GM19395 (cell line): ENCODE measurements around the gene AGAP1.
"Not testable (repeated sequence)": the region's sequence is repeated elsewhere in the genome, so short reads cannot be mapped to it uniquely, and the experiment has no call there.

Experiments used
- ATAC-seq: cut with Tn5 transposase; IDR thresholded peaks from one replicate; pipeline ENCODE4 v1.9.1; 2021; ENCODE audit warnings: mild to moderate bottlenecking, moderate library complexity; ENCODE audit not compliant: unreplicated experiment

Gene AGAP1

GRCh38 chr2:235584638-235585007, 90.8 kb downstream of the AGAP1 start:
- no peak for ATAC-seq

DNA sequence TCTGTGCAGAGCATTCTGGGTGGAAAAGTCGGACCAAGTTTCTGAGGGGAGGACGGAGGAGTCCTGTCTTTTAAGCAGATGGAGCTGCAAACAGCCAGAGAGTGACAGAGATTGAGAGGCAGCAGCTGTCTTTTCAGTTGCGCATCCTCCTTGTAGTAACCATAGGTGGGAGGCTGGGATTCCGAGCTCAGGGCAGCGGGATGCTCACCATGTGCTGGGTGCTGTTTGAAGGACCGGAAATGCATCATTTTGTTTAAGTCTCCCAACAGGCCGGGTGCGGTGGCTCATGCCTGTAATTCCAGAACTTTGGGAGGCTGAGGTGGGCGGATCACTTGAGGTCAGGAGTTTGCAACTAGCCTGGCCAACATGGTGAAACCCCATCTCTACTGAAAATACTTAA, 93.4 kb downstream of the AGAP1 start:
- no peak for ATAC-seq

GRCh38 chr2:235588750-235589149, 94.9 kb downstream of the AGAP1 start:
- ATAC-seq = no peak

- no peak for ATAC-seq
Observed at GRCh38 chr2:235591231-235591730, 97.4 kb downstream of the AGAP1 start.

DNA sequence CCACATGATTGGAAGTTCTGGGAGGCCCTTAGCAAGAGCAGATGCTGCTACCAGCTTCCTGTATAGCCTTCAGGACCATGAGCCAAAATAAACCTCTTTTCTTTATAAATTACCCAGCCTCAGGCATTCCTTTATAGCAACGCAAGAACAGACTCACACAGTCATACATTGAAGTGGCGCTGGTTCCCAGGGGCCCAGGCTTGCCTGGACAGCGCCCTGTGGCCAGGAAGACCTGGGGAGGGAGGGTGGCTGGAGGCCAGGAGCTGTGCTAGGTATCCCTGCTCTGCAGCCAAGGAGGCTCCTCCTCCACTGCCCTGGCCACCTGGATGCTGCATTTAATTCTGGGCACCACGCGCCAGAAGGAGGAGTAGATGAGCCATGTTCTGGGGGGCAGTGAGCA, 98.1 kb downstream of the AGAP1 start:
- ATAC-seq = no peak

DNA sequence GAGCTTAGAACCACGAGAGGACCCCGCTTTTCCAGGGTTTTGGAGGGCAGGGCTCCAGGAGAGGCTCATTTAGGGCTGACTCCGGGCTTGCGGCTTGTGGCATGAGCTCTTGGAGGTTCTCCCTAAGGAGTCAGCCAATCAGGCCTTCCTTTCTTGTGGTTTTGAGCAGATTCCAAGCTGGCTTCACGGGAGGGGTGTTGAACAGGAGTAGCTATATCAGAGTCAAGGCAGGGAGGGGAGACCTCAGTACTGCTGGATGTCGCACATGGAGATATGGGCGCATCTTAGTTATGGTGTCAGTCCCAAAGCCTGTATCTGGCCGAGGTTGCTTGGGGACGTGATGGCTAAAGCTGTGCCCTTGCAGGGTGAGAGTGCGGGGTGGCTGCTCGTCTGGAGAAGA, 98.6 kb downstream of the AGAP1 start:
- no peak for ATAC-seq

DNA sequence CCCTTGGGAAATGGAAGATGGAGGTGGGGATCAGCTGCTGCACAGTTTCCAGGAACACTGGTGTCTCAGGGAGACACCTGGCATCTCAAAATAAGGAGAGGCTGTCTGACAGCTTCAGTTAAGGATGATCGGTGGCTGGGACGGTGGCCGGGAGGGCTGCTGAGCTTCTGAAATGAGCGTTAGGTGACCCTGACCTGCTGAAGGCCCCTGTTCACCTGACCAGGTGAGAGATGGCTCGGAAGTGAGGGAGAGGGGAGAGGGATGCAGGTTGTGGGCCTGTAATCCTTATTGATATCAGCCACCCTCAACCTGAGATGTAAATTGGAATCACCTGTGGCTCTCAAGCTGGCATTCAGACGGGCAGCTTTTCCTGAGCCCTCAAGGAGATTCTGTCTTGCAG, 99.0 kb downstream of the AGAP1 start:
- no peak for ATAC-seq

- no peak for ATAC-seq
Observed at GRCh38 chr2:235594041-235594440, 100.2 kb downstream of the AGAP1 start.

GRCh38 chr2:235594964-235595363, 101.1 kb downstream of the AGAP1 start:
- no peak for ATAC-seq

GRCh38 chr2:235595422-235596010, 101.7 kb downstream of the AGAP1 start:
- ATAC-seq = no peak

DNA sequence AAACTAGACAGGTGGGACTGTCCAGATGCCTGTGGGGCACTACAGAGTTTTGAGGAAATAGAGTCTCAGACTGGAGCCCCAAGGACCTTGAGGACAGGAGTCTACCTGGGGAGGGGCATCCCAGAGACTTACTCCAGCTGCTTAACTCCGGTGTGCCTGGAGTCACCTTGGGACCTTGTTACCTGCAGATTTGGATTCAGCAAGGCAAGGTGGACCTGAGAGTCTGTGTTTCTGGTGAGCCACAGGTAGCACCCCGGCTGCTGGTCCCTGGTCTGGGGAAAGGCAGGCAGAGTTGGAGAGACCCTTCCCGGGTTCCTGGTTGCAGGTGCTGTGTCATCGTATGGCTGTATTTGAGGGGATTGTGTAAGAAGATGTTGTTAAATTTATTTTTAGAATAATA, 102.4 kb downstream of the AGAP1 start:
- no peak for ATAC-seq

DNA sequence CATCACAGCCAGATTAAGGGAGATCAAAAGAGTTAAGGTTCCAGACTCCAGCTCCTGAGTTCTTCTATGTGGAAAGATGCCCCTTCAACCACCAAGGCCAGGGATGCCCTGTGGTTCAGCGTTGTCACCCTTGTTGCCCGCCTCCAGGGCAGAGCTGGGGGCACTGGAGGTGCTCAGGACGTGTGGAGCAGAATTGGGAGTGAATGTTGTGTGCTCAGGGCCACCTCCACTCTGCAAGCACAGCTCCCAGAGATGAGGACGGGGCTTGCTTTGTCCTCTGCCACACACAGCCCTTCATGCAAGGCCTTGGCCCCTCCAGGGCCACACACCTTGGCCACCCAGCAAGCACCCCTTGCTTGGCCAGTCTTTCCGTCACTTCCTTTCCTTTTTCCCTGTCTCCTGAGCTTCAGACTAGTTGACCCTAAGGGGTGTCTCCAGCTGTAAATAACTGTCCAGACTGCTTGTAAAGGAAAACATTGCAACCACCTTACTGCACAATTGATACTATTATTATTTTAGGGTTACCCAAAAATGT, 103.3 kb downstream of the AGAP1 start:
- no peak for ATAC-seq

DNA sequence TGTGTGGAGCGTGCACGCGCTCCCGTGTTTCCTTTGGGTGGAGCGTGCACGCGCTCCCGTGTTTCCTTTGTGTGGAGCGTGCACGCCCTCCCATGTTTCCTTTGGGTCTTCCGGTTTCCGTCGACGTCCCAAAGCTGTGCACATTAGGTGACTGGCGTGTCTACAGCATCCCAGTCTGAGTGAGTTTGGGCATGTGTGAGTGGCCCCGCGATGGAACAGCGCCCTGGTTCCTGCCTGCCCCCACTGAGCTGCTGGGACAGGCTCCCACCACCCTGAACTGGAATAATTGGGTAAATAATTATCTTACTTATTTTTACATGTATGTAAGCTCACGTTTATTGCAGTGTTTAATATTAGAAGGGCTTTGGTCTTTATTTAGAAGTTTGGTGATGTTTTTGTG, 104.2 kb downstream of the AGAP1 start:
- no peak for ATAC-seq

DNA sequence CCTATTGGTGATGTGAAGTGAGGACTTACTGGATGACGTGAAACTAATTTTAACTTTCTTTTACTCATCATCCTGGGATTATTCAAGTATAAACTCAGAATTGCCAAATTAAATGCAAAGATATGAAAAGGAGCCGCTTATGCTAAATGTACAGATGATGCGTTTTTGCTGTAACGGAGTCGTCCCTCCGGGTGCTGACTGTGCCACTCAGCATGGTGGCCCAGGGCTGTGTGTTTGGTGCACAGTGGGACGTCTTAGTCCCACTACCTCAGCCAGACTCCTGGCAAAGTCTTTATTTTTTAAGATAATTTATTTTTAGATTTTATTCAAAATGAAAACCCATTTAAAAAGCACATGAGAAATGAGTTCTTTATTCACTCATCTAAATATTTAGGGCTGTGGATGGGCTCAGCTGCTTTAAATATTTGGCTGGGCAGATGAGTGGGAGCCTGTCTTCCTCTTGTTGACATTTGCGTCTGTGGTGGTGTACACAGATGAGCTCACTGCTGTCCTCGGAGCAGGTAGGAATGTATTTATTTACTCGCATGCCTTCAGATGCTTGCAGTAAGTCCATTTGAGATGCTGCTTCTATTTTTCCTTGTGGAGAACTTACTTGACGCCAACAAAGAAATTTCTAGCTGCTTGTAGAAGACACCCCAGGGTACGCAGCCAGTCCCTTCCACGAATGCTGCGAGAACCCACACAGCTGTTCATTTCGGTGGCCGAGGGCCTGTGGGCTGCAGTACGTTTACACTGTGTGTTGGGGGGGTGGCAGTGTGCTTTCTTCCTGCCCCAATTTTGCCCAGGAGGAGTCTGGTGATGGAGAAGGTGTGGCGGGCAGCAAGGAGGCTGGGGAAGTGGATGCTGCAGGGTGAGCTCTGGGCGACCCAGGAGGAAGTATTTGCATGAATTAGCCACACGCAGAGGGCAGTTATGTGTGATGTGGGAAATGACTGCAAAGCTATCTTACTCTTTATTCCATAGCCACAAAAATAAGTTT, 105.0 kb downstream of the AGAP1 start:
- no peak for ATAC-seq

- no peak for ATAC-seq
Observed at GRCh38 chr2:235599596-235600338, 105.9 kb downstream of the AGAP1 start.

GRCh38 chr2:235600406-235600805, 106.6 kb downstream of the AGAP1 start:
- ATAC-seq = no peak

DNA sequence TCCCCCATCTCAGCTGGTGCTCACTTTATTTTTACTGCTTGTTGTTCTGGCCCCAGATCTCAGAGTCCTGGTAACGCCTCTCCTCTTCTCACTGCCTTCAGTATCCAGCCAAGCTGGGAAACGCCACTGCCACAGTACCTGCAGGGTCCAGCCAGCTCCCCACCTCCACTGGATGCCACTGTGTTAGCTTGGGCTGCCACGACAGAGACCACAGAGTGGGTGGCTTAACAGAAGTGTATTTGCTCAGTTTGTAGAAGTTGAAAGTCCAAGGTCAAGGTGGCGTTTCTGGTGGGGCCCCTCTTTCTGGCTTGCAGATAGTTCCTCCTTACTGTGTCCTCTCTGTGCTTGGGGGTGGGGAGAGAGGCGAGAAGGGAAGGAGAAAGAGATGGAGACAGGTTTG, 107.1 kb downstream of the AGAP1 start:
- no peak for ATAC-seq

- no peak for ATAC-seq
Observed at GRCh38 chr2:235601960-235602704, 108.3 kb downstream of the AGAP1 start.

- ATAC-seq = not testable (repeated sequence)
Observed at GRCh38 chr2:235602971-235603370, 109.1 kb downstream of the AGAP1 start.

DNA sequence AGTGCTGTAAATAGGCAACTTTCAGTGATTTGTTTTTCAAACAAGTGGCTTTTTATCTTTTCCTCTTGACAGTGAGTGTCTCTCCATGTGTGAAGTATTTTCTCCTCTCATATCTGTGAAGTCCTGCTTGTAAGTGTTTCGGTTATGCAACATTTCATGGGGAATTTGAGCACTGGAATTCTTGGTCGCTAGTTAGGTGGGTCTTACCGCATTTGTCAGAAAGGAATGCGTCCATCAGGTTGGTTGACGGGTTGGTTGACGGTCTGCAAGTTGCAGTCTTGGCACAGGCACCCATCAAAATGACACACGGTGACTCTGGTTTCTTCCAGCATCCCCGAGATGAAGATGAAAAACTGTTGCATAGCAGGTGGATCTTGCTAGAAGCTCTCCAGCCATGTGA, 109.8 kb downstream of the AGAP1 start:
- ATAC-seq = no peak
